ENCODE measurements around the gene NRG2.

NRG2 gene

GRCh38 chr5:139847091-139847490, 196.0 kb downstream of the NRG2 start:
- Histone ChIP-seq H3K23ac (ENCODE audit: low read length) (no peak overlapping the region), H3K9ac (ENCODE audit: low read length) (no peak overlapping the region), H3K4ac (ENCODE audit: low read depth, low read length) (no peak overlapping the region), H3K36me3 (ENCODE audit: control insufficient read depth, insufficient read depth, low read length) (no peaks in the 10 kb centered on the region), H2BK5ac (ENCODE audit: low read length) (no peak overlapping the region), H3K4me2 (ENCODE audit: low read length) (no peak overlapping the region), H3K4me1 (ENCODE audit: control insufficient read depth, low read depth, low read length) (no peaks in the 10 kb centered on the region), H4K8ac (ENCODE audit: low read depth, low read length) (no peak overlapping the region), H3K18ac (ENCODE audit: low read length) (no peak overlapping the region), H2BK15ac (replicated peaks; ENCODE audit: low read depth) (no peak overlapping the region), H2AK5ac (ENCODE audit: low read length) (no peak overlapping the region), H2BK120ac (ENCODE audit: low read depth, low read length) (no peak overlapping the region), H4K5ac (ENCODE audit: low read length) (no peak overlapping the region), H3K27me3 (ENCODE audit: insufficient read depth, low read length, poor library complexity) (peaks cover 12% of the 10 kb centered on the region), H3K79me1 (ENCODE audit: low read length) (no peaks in the 10 kb centered on the region), H3K56ac (ENCODE audit: low read length) (no peak overlapping the region), H3K4me3 (ENCODE audit: low read length) (no peak overlapping the region), H3K79me2 (ENCODE audit: control insufficient read depth, insufficient read depth, low read length) (no peaks in the 10 kb centered on the region), H3K27ac (ENCODE audit: low read depth, low read length) (no peak overlapping the region)
- WGBS (ENCODE audit: extremely low coverage, insufficient coverage, low lambda C conversion rate) = no CpG with 5 or more reads among the region's 10 CpGs
- no peak for DNase-seq

- Histone ChIP-seq H2BK5ac (ENCODE audit: low read length) (no peak overlapping the region), H3K27me3 (ENCODE audit: insufficient read depth, low read length, poor library complexity) (peaks cover 12% of the 10 kb centered on the region), H2BK120ac (ENCODE audit: low read depth, low read length) (no peak overlapping the region), H4K8ac (ENCODE audit: low read depth, low read length) (no peak overlapping the region), H3K4me2 (ENCODE audit: low read length) (no peak overlapping the region), H3K9ac (ENCODE audit: low read length) (no peak overlapping the region), H3K23ac (ENCODE audit: low read length) (no peak overlapping the region), H2AK5ac (ENCODE audit: low read length) (no peak overlapping the region), H3K4me3 (ENCODE audit: low read length) (no peak overlapping the region), H3K4ac (ENCODE audit: low read depth, low read length) (no peak overlapping the region), H3K56ac (ENCODE audit: low read length) (no peak overlapping the region), H3K79me1 (ENCODE audit: low read length) (no peaks in the 10 kb centered on the region), H3K36me3 (ENCODE audit: control insufficient read depth, insufficient read depth, low read length) (no peaks in the 10 kb centered on the region), H3K18ac (ENCODE audit: low read length) (no peak overlapping the region), H2BK15ac (replicated peaks; ENCODE audit: low read depth) (no peak overlapping the region), H4K5ac (ENCODE audit: low read length) (no peak overlapping the region), H3K27ac (ENCODE audit: low read depth, low read length) (no peak overlapping the region), H3K4me1 (ENCODE audit: control insufficient read depth, low read depth, low read length) (no peaks in the 10 kb centered on the region), H3K79me2 (ENCODE audit: control insufficient read depth, insufficient read depth, low read length) (no peaks in the 10 kb centered on the region)
- DNase-seq = no peak
- no CpG with 5 or more reads among the region's 18 CpGs for WGBS (ENCODE audit: extremely low coverage, insufficient coverage, low lambda C conversion rate)
Observed at GRCh38 chr5:139845846-139846681, 197.0 kb downstream of the NRG2 start.

GRCh38 chr5:139844472-139845145, 198.5 kb downstream of the NRG2 start:
- Histone ChIP-seq H3K36me3 (ENCODE audit: control insufficient read depth, insufficient read depth, low read length) (no peaks in the 10 kb centered on the region), H3K79me1 (ENCODE audit: low read length) (no peaks in the 10 kb centered on the region), H4K5ac (ENCODE audit: low read length) (no peak overlapping the region), H3K18ac (ENCODE audit: low read length) (no peak overlapping the region), H3K56ac (ENCODE audit: low read length) (no peak overlapping the region), H3K4me2 (ENCODE audit: low read length) (no peak overlapping the region), H3K9ac (ENCODE audit: low read length) (no peak overlapping the region), H2AK5ac (ENCODE audit: low read length) (no peak overlapping the region), H3K4me3 (ENCODE audit: low read length) (no peak overlapping the region), H3K4ac (ENCODE audit: low read depth, low read length) (no peak overlapping the region), H2BK120ac (ENCODE audit: low read depth, low read length) (no peak overlapping the region), H2BK5ac (ENCODE audit: low read length) (no peak overlapping the region), H3K79me2 (ENCODE audit: control insufficient read depth, insufficient read depth, low read length) (no peaks in the 10 kb centered on the region), H3K23ac (ENCODE audit: low read length) (peak overlapping the region; percentile 18), H3K27me3 (ENCODE audit: insufficient read depth, low read length, poor library complexity) (peaks cover 12% of the 10 kb centered on the region), H3K4me1 (ENCODE audit: control insufficient read depth, low read depth, low read length) (no peaks in the 10 kb centered on the region), H2BK15ac (replicated peaks; ENCODE audit: low read depth) (no peak overlapping the region), H3K27ac (ENCODE audit: low read depth, low read length) (no peak overlapping the region), H4K8ac (ENCODE audit: low read depth, low read length) (no peak overlapping the region)
- DNase-seq = peak; percentile 87
- WGBS (ENCODE audit: extremely low coverage, insufficient coverage, low lambda C conversion rate) = no CpG with 5 or more reads among the region's 18 CpGs

- no peak for DNase-seq
- H2AK5ac ChIP-seq (ENCODE audit: low read length) = no peak overlapping the region
- WGBS (ENCODE audit: extremely low coverage, insufficient coverage, low lambda C conversion rate) = no CpG with 5 or more reads among the region's 5 CpGs
- no peak overlapping the region for H3K23ac ChIP-seq (ENCODE audit: low read length)
- no peak overlapping the region for H2BK120ac ChIP-seq (ENCODE audit: low read depth, low read length)
- no peak overlapping the region for H4K5ac ChIP-seq (ENCODE audit: low read length)
- no peaks in the 10 kb centered on the region for H3K79me2 ChIP-seq (ENCODE audit: control insufficient read depth, insufficient read depth, low read length)
- no peak overlapping the region for H4K8ac ChIP-seq (ENCODE audit: low read depth, low read length)
- no peaks in the 10 kb centered on the region for H3K79me1 ChIP-seq (ENCODE audit: low read length)
- no peaks in the 10 kb centered on the region for H3K4me1 ChIP-seq (ENCODE audit: control insufficient read depth, low read depth, low read length)
- H3K4me3 ChIP-seq (ENCODE audit: low read length) = no peak overlapping the region
- no peak overlapping the region for H2BK5ac ChIP-seq (ENCODE audit: low read length)
- no peak overlapping the region for H3K4ac ChIP-seq (ENCODE audit: low read depth, low read length)
- no peak overlapping the region for H2BK15ac ChIP-seq (replicated peaks; ENCODE audit: low read depth)
- peaks cover 11% of the 10 kb centered on the region for H3K27me3 ChIP-seq (ENCODE audit: insufficient read depth, low read length, poor library complexity)
- H3K56ac ChIP-seq (ENCODE audit: low read length) = no peak overlapping the region
- H3K4me2 ChIP-seq (ENCODE audit: low read length) = no peak overlapping the region
- H3K18ac ChIP-seq (ENCODE audit: low read length) = no peak overlapping the region
- H3K36me3 ChIP-seq (ENCODE audit: control insufficient read depth, insufficient read depth, low read length) = no peaks in the 10 kb centered on the region
- H3K27ac ChIP-seq (ENCODE audit: low read depth, low read length) = no peak overlapping the region
- H3K9ac ChIP-seq (ENCODE audit: low read length) = no peak overlapping the region
Observed at GRCh38 chr5:139843991-139844390, 199.1 kb downstream of the NRG2 start.

GRCh38 chr5:139842321-139842720, 200.8 kb downstream of the NRG2 start:
- Histone ChIP-seq H3K4me1 (ENCODE audit: control insufficient read depth, low read depth, low read length) (no peaks in the 10 kb centered on the region), H3K23ac (ENCODE audit: low read length) (no peak overlapping the region), H3K4me2 (ENCODE audit: low read length) (no peak overlapping the region), H3K4me3 (ENCODE audit: low read length) (no peak overlapping the region), H3K18ac (ENCODE audit: low read length) (no peak overlapping the region), H2AK5ac (ENCODE audit: low read length) (no peak overlapping the region), H3K4ac (ENCODE audit: low read depth, low read length) (no peak overlapping the region), H3K79me1 (ENCODE audit: low read length) (no peaks in the 10 kb centered on the region), H4K8ac (ENCODE audit: low read depth, low read length) (no peak overlapping the region), H3K27ac (ENCODE audit: low read depth, low read length) (no peak overlapping the region), H2BK15ac (replicated peaks; ENCODE audit: low read depth) (no peak overlapping the region), H2BK120ac (ENCODE audit: low read depth, low read length) (no peak overlapping the region), H3K36me3 (ENCODE audit: control insufficient read depth, insufficient read depth, low read length) (no peaks in the 10 kb centered on the region), H2BK5ac (ENCODE audit: low read length) (no peak overlapping the region), H3K56ac (ENCODE audit: low read length) (no peak overlapping the region), H3K9ac (ENCODE audit: low read length) (no peak overlapping the region), H4K5ac (ENCODE audit: low read length) (no peak overlapping the region), H3K27me3 (ENCODE audit: insufficient read depth, low read length, poor library complexity) (peaks cover 9% of the 10 kb centered on the region), H3K79me2 (ENCODE audit: control insufficient read depth, insufficient read depth, low read length) (no peaks in the 10 kb centered on the region)
- WGBS (ENCODE audit: extremely low coverage, insufficient coverage, low lambda C conversion rate) = no CpG with 5 or more reads among the region's 7 CpGs
- DNase-seq = no peak

All from mesendoderm (in vitro differentiated cells).